ENCODE measurements around the gene ASTN2. TPM values are rescaled to one million over a fixed set of nuclear protein-coding genes. Genes with fewer than 3 reads are reported as not detected.

Gene ASTN2
- total RNA-seq, 1 donor from 2014 or later, result 2.7 TPM

DNA sequence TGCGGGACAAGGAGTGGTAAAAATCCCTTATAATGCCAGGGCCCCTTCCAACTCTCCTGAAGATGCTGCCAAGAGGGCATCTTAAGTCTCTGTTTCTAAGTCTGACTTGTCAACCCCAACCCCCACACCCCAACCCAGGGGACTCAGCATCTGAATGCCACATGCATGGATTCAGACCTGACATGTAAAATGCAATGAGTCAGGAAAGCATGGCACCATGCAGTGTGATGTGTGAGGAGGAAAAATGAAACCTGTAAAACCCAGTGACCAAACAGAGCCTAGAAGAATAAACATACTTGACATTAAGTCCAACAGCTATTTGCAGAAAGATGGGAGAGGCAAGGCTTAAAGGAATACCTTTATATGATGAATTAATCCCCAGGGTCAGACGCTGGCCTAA lies 112.4 kb downstream of the ASTN2 start:
- Mint-ChIP-seq H3K9me3 (no peaks in the 10 kb centered on the region), H3K36me3 (ENCODE audit: low read depth) (no peaks in the 10 kb centered on the region), H3K4me1 (ENCODE audit: low read depth) (no peaks in the 10 kb centered on the region), H3K27me3 (ENCODE audit: low read depth) (no peaks in the 10 kb centered on the region), H3K4me3 (ENCODE audit: low read depth) (no peak overlapping the region), H3K27ac (no peak overlapping the region)
- DNase-seq (ENCODE audit: low spot score), result no peak
- intact Hi-C loops (cut with micrococcal nuclease), result no loop called here

DNA sequence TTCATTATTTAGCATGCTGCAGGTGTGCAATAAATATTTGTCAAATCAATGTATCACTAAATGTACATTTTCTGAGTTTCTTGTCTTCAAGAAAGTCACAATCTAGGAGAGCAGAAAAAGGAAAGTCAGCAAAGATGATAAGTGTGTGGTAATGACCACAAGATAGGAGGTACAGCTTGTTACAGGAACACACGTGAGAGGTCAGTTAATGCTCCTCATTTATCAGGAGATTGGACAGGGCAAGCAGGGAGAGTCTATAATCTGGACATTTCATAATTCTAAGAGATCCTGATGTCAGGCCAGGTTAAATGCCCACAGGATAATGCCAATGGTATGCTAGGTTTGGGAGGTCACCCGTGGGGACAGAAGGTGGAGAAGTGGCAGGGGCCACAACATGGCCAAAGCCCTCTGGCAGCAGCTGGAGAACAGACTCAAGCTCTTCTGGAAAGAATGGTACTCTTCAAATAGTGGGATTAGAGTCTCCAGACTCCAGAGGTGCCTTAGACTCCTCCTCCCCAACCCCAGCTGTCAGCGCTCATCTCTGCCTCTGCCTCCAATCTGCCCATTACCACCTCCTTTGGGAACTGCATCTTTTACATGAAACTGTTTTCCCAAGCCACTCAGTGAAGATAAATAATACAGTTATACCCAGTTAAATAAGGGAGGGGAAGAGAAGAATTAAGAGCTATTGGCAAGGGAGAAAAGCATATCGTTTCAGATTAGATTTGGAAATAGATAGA lies 114.3 kb downstream of the ASTN2 start:
- Mint-ChIP-seq H3K9me3 (peaks cover 3% of the 10 kb centered on the region), H3K27me3 (ENCODE audit: low read depth) (no peaks in the 10 kb centered on the region), H3K27ac (no peak overlapping the region), H3K4me3 (ENCODE audit: low read depth) (no peak overlapping the region), H3K36me3 (ENCODE audit: low read depth) (no peaks in the 10 kb centered on the region), H3K4me1 (ENCODE audit: low read depth) (no peaks in the 10 kb centered on the region)
- DNase-seq (ENCODE audit: low spot score), result no peak
- intact Hi-C loops (cut with micrococcal nuclease), result no loop called here

DNA sequence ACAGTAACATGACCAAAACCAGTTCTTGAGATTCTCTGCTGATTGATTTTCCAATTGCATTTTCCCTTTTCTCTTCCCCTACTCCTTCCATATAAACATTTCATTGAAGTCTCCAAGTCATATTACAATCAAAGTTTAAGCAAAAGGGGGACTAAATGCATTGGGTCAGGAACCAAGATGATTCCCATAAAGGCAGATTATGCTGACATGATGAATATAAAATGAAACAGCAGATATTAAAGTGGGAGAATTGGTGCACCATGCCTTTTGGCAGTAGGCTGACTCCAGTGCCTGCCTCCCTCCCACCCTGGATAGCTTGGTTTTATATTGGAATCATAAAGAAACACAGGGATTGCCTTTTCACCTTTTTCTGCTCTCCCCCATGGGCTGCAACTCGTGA lies 118.4 kb downstream of the ASTN2 start:
- H3K27me3 Mint-ChIP-seq (ENCODE audit: low read depth), result no peaks in the 10 kb centered on the region
- no peak overlapping the region for H3K27ac Mint-ChIP-seq
- intact Hi-C loops (cut with micrococcal nuclease), result no loop called here
- no peak overlapping the region for H3K4me3 Mint-ChIP-seq (ENCODE audit: low read depth)
- no peaks in the 10 kb centered on the region for H3K36me3 Mint-ChIP-seq (ENCODE audit: low read depth)
- no peaks in the 10 kb centered on the region for H3K4me1 Mint-ChIP-seq (ENCODE audit: low read depth)
- peaks cover 3% of the 10 kb centered on the region for H3K9me3 Mint-ChIP-seq
- DNase-seq (ENCODE audit: low spot score), result no peak

DNA sequence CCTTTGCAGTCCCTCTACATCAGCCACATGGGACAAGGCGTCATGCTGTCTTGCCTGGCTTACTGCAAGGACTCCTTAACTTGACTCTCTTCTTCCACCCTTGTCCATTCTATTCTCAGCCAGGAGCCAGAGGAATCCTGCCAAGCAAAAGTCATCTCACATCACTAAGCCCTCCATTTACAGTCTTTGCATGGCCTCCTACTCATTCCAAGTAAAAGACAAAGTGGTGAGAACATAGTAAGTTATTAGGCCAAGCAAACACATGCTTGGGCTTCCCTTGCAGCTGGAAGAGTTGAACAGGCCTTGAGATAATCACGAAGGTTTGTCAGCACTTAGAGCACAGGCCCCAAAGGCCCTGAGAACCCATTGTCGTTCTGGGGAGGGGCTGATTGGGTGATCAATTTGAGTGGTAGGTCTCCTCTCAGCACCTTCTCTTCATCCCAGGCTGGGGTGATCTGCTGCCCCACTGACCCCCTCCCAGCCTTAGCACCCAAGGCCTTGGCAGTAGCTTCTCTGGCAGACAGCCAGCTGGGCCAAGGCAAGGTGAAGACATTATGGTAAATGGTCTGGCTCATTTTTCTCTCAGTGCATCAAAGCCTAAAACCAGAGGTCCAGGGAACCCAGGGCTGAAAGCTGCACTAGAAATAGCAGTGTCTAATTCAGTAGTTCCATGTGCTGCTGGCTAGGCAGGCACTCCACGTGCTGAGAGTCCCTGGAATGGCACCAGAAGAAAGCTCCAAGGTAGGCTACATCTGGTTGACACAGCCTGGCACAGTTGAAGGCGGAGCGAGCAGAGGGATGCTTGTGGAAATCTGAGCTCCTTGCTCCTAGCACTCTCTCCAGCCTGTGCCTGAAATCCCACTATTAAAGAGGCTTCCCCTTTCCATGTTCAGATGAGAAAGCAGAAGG lies 121.4 kb downstream of the ASTN2 start:
- H3K9me3 Mint-ChIP-seq, result peaks cover 3% of the 10 kb centered on the region
- H3K4me3 Mint-ChIP-seq (ENCODE audit: low read depth), result no peak overlapping the region
- no peaks in the 10 kb centered on the region for H3K4me1 Mint-ChIP-seq (ENCODE audit: low read depth)
- intact Hi-C loops (cut with micrococcal nuclease), result no loop called here
- H3K27me3 Mint-ChIP-seq (ENCODE audit: low read depth), result no peaks in the 10 kb centered on the region
- no peaks in the 10 kb centered on the region for H3K36me3 Mint-ChIP-seq (ENCODE audit: low read depth)
- no peak overlapping the region for H3K27ac Mint-ChIP-seq
- DNase-seq (ENCODE audit: low spot score), result no peak

DNA sequence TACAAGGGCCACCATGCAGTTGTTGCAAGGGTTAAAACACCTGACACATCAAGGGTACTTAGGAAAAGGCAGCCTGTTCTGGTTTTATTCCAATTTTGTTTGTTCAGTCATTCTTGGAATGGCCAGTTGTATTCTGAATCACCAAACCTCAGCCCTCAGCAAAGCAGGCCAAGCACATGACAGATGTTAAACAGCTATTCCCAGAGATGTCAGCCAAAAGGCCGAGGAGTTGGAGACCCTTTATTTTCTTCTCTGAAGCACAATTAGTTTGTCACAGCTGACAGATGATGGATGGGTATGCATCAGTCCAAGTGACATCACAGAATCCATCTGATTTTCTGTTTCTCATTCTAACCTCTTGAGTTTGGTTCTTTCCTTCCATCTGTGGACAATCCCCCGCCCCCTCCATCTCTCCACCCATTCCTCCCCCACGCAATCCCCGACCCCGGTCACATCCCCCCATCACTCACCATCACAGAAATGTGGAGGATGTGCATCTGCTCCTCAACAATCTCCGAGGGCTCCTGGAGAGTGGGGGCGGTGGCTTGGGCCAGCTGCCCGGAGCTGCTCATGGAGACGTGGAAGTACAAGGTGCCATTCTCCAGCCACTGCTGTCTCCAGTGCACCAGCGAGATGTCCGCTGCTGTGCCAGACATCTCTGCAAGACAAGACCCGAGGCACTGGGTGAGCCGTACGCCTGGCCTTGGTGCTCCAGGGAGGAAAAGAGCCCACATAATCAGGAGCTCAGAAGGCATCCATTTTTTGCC lies 123.8 kb downstream of the ASTN2 start:
- DNase-seq (ENCODE audit: low spot score), result no peak
- no peaks in the 10 kb centered on the region for H3K36me3 Mint-ChIP-seq (ENCODE audit: low read depth)
- no peaks in the 10 kb centered on the region for H3K4me1 Mint-ChIP-seq (ENCODE audit: low read depth)
- no peak overlapping the region for H3K27ac Mint-ChIP-seq
- H3K4me3 Mint-ChIP-seq (ENCODE audit: low read depth), result no peak overlapping the region
- intact Hi-C loops (cut with micrococcal nuclease), result no loop called here
- H3K27me3 Mint-ChIP-seq (ENCODE audit: low read depth), result no peaks in the 10 kb centered on the region
- H3K9me3 Mint-ChIP-seq, result peaks cover 3% of the 10 kb centered on the region

DNA sequence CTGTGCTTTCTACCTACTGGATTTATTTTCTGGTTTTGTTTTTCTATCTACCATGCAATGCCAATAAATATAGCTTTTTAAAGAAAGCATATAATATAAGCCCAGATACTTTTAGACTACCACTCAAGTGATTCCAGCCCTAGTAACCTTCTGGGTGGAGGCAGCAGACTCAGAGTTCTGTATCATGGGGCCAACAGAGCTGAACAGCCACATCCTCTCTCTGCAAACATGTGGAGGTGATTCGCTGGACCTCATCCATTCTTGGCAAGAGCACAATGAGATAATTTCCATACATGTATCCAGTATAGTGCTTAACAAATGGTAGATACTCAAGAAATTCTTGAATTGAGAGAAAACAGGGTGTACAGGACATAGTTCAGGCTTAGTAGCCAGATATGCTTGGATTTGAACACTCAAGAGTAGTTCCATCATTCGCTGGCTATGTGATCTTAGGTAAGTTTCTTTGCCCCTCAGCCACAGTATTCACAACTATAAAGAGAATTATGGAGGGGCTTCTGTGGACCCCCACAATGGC lies 124.5 kb downstream of the ASTN2 start:
- Mint-ChIP-seq H3K4me3 (ENCODE audit: low read depth) (no peak overlapping the region), H3K36me3 (ENCODE audit: low read depth) (no peaks in the 10 kb centered on the region), H3K27ac (no peak overlapping the region), H3K27me3 (ENCODE audit: low read depth) (no peaks in the 10 kb centered on the region), H3K9me3 (no peaks in the 10 kb centered on the region), H3K4me1 (ENCODE audit: low read depth) (no peaks in the 10 kb centered on the region)
- DNase-seq (ENCODE audit: low spot score), result no peak
- intact Hi-C loops (cut with micrococcal nuclease), result no loop called here

DNA sequence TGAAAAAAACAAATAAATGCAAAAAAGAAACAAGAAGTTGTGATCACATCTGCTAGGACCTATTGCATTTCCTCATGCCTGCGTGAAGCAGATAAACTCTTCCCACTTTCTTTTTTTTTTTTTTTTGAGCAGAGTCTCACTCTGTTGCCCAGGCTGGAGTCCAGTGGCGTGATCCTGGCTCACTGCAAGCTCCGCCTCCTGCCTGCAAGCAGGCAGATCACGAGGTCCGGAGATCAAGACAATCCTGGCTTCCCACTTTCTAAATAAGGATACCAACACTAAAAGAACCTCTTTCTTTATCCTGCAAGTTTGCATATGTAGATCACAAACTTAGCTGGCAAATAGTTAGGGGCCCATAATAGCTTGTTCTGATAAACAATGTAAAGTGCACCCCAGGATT lies 128.6 kb downstream of the ASTN2 start:
- Mint-ChIP-seq H3K27me3 (ENCODE audit: low read depth) (no peaks in the 10 kb centered on the region), H3K9me3 (no peaks in the 10 kb centered on the region), H3K27ac (no peak overlapping the region), H3K36me3 (ENCODE audit: low read depth) (no peaks in the 10 kb centered on the region), H3K4me3 (ENCODE audit: low read depth) (no peak overlapping the region), H3K4me1 (ENCODE audit: low read depth) (no peaks in the 10 kb centered on the region)
- no peak for DNase-seq (ENCODE audit: low spot score)
- intact Hi-C loops (cut with micrococcal nuclease), result no loop called here

DNA sequence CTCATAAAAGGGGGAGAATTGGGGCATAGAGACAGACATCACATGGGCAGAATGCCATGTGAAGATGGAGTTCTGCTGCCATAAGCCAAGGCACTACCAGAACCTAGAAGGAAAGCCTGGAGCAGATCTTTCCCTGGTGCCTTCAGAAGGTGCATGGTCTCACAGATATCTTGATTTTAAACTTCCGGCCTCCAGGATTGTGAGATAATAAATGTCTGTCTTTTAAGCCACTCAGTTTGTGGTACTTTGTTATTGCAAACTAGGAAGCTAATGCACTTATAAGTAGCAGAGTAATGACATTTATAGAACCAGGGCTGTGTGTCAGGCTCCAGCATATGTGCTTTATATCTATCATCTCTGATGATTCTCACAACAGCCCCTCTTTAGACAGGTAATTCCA lies 130.4 kb downstream of the ASTN2 start:
- Mint-ChIP-seq H3K27me3 (ENCODE audit: low read depth) (no peaks in the 10 kb centered on the region), H3K4me1 (ENCODE audit: low read depth) (no peaks in the 10 kb centered on the region), H3K36me3 (ENCODE audit: low read depth) (no peaks in the 10 kb centered on the region), H3K4me3 (ENCODE audit: low read depth) (no peak overlapping the region), H3K27ac (no peak overlapping the region), H3K9me3 (no peaks in the 10 kb centered on the region)
- intact Hi-C loops (cut with micrococcal nuclease), result no loop called here
- no peak for DNase-seq (ENCODE audit: low spot score)

DNA sequence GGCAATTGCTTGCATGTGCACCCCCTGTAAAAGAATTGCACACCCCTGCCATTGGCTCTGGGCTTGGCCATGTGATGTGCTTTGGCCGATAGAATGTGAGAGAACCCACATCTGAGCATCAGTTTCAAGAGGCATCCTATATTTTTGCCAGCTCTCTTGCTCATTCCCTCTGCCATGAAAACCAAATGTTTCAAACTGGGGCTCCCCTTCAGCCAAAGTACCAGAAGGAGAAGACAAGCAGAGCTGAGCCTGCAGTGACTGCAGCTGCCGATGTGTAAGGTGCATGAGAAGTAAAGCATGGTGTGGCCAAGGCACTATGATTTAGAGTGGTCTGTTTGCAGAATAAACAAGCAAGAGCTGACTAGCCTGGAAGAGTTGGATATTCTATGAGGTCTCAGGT lies 132.3 kb downstream of the ASTN2 start:
- Mint-ChIP-seq H3K9me3 (no peaks in the 10 kb centered on the region), H3K36me3 (ENCODE audit: low read depth) (no peaks in the 10 kb centered on the region), H3K27me3 (ENCODE audit: low read depth) (no peaks in the 10 kb centered on the region), H3K4me3 (ENCODE audit: low read depth) (no peak overlapping the region), H3K4me1 (ENCODE audit: low read depth) (no peaks in the 10 kb centered on the region), H3K27ac (no peak overlapping the region)
- DNase-seq (ENCODE audit: low spot score), result no peak
- intact Hi-C loops (cut with micrococcal nuclease), result no loop called here

DNA sequence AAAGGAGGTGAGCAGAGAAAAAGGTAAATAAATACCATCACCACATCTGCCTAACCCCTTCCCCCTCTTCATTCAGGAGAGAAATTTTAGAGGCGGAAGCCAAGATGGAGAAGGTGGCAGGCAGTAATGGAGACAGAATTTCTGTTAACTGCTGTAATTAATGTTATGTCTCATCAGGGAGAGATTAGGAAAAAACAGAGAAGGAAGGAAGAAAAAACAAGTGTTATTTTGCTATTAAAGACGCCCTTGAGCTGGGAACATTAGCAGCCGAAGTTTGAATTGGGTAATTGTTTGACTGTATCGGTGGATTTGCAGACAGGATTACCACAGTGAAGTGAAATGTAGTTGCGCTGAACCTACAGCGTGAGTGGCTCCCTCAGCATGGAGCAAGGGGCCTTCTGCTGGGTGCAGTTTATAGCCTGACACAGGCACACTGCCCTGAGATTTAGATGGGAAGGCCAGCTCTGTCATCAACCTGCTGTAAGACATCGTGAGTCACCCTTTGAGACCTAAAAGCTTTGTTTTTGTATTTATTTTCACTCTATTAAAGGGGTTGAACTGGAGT lies 136.3 kb downstream of the ASTN2 start:
- Mint-ChIP-seq H3K36me3 (ENCODE audit: low read depth) (no peaks in the 10 kb centered on the region), H3K4me1 (ENCODE audit: low read depth) (no peaks in the 10 kb centered on the region), H3K27me3 (ENCODE audit: low read depth) (no peaks in the 10 kb centered on the region), H3K27ac (no peak overlapping the region), H3K9me3 (no peaks in the 10 kb centered on the region), H3K4me3 (ENCODE audit: low read depth) (no peak overlapping the region)
- no peak for DNase-seq (ENCODE audit: low spot score)
- intact Hi-C loops (cut with micrococcal nuclease), result no loop called here

DNA sequence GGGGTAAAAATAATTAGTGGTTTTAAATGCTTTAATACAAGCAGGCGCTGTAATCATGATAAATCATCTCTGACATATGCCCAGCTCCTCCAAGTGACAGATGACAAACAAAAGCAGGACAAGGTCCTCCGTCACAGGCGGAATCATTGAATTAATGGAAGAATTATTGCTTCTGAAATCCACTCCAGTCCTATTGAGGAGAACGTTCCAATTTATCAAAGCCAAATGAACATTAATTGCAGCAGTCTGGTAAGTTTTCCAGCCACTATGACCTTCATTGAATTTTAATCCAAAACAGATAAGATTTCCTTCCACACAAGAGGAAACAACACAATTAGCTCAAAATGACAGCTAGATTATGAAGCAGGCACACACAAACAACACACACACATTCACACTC lies 136.8 kb downstream of the ASTN2 start:
- Mint-ChIP-seq H3K4me3 (ENCODE audit: low read depth) (no peak overlapping the region), H3K27ac (no peak overlapping the region), H3K27me3 (ENCODE audit: low read depth) (no peaks in the 10 kb centered on the region), H3K36me3 (ENCODE audit: low read depth) (no peaks in the 10 kb centered on the region), H3K9me3 (no peaks in the 10 kb centered on the region), H3K4me1 (ENCODE audit: low read depth) (no peaks in the 10 kb centered on the region)
- intact Hi-C loops (cut with micrococcal nuclease), result no loop called here
- DNase-seq (ENCODE audit: low spot score), result no peak

DNA sequence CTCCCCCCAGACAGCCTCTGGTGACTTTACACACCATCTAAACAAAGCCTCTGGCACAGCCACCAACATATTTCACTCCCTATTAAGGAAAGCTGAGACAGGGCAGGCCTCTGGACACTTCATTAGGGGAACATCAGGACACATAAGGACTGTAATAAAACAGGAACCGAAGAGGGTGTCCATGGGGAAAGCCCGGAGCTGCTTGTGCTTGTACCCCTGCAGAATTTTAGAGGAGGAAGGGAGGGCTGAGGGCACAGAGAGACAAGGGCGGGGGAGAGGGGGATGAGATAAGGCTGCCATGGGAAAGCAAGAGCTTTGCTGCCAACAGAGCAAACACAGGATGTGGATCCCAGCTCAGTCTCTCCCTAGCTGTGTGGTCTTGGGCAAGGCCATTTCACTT lies 138.4 kb downstream of the ASTN2 start:
- no peak for DNase-seq (ENCODE audit: low spot score)
- Mint-ChIP-seq H3K36me3 (ENCODE audit: low read depth) (no peaks in the 10 kb centered on the region), H3K4me3 (ENCODE audit: low read depth) (no peak overlapping the region), H3K9me3 (no peaks in the 10 kb centered on the region), H3K27me3 (ENCODE audit: low read depth) (no peaks in the 10 kb centered on the region), H3K4me1 (ENCODE audit: low read depth) (no peaks in the 10 kb centered on the region), H3K27ac (no peak overlapping the region)
- intact Hi-C loops (cut with micrococcal nuclease), result no loop called here

Measured in activated T-helper 2 cell treated with anti-CD3 and anti-CD28 coated beads, Interferon-gamma antibody, Interleukin-2, Interleukin-4, amounts not matched to agents 10 μg/mL and 5 μg/mL and 100 μg/mL, durations not matched to agents 14 hours and 24 hours and 36 hours (primary cell).